Activated naive CD8-positive, alpha-beta T cell treated with anti-CD3 and anti-CD28 coated beads, Interleukin-2, amount 50 U/mL, for 24 hours (primary cell): ENCODE results near the gene LINGO1.
A peak's percentile ranks its signal among the peaks of the same experiment; 100 is the strongest.

ENCODE experiments used
- ATAC-seq: fragments of 150-1000 bp; cut with Tn5 transposase; one replicate; pipeline ENCODE4 v1.10.0; 2021
- DNase-seq: peaks from one replicate; pipeline ENCODE4 v3.0.0; 2021
- H3K27ac Mint-ChIP-seq: one replicate; pipeline ENCODE4 v1.8.0; 2021; ENCODE audit warnings: mild to moderate bottlenecking, mixed read lengths
- H3K27me3 Mint-ChIP-seq: one replicate; pipeline ENCODE4 v1.8.0; 2021; ENCODE audit warnings: mixed read lengths
- H3K36me3 Mint-ChIP-seq: one replicate; pipeline ENCODE4 v1.8.0; 2021; ENCODE audit warnings: low read depth, mixed read lengths
- H3K4me1 Mint-ChIP-seq: one replicate; pipeline ENCODE4 v1.8.0; 2021; ENCODE audit warnings: mixed read lengths
- H3K4me3 Mint-ChIP-seq: one replicate; pipeline ENCODE4 v1.8.0; 2021; ENCODE audit warnings: mild to moderate bottlenecking, moderate library complexity, mixed read lengths
- H3K9me3 Mint-ChIP-seq: one replicate; pipeline ENCODE4 v1.8.0; 2021; ENCODE audit warnings: mixed read lengths

The LINGO1 gene

GRCh38 chr15:77620960-77621647 is 11.6 kb downstream of the LINGO1 start:
- Mint-ChIP-seq H3K4me3 (no peak overlapping the region), H3K27me3 (peaks cover 8% of the 10 kb centered on the region)
- ATAC-seq, result no peak

GRCh38 chr15:77620297-77620696 is 12.4 kb downstream of the LINGO1 start:
- no peak for ATAC-seq
- Mint-ChIP-seq H3K4me1 (no peaks in the 10 kb centered on the region), H3K36me3 (no peaks in the 10 kb centered on the region), H3K27ac (no peak overlapping the region), H3K27me3 (peaks cover 6% of the 10 kb centered on the region), H3K9me3 (no peaks in the 10 kb centered on the region), H3K4me3 (no peak overlapping the region)
- DNase-seq, result no peak

More at GRCh38 chr15:77620960-77621647, 11.6 kb downstream of the LINGO1 start:
- no peaks in the 10 kb centered on the region for H3K36me3 Mint-ChIP-seq
- H3K27ac Mint-ChIP-seq, result no peak overlapping the region
- no peaks in the 10 kb centered on the region for H3K9me3 Mint-ChIP-seq
- no peak for DNase-seq
- H3K4me1 Mint-ChIP-seq, result no peaks in the 10 kb centered on the region

- Mint-ChIP-seq H3K4me1 (no peaks in the 10 kb centered on the region), H3K36me3 (no peaks in the 10 kb centered on the region), H3K4me3 (no peak overlapping the region), H3K27ac (no peak overlapping the region), H3K9me3 (no peaks in the 10 kb centered on the region), H3K27me3 (peaks cover 2% of the 10 kb centered on the region)
- DNase-seq (no peak), ATAC-seq (no peak)
Measured at GRCh38 chr15:77619883-77620282, 12.8 kb downstream of the LINGO1 start.

GRCh38 chr15:77617476-77618230 is 15.1 kb downstream of the LINGO1 start:
- ATAC-seq, result peak; percentile 16
- H3K27ac Mint-ChIP-seq, result no peak overlapping the region

GRCh38 chr15:77616072-77616471 is 16.6 kb downstream of the LINGO1 start:
- peak; percentile 8 for ATAC-seq
- H3K9me3 Mint-ChIP-seq, result no peaks in the 10 kb centered on the region
- H3K4me1 Mint-ChIP-seq, result no peaks in the 10 kb centered on the region
- H3K36me3 Mint-ChIP-seq, result no peaks in the 10 kb centered on the region
- no peak for DNase-seq
- no peak overlapping the region for H3K27ac Mint-ChIP-seq
- no peaks in the 10 kb centered on the region for H3K27me3 Mint-ChIP-seq
- no peak overlapping the region for H3K4me3 Mint-ChIP-seq

More at GRCh38 chr15:77617476-77618230, 15.1 kb downstream of the LINGO1 start:
- DNase-seq, result no peak
- Mint-ChIP-seq H3K36me3 (no peaks in the 10 kb centered on the region), H3K4me1 (no peaks in the 10 kb centered on the region), H3K27me3 (no peaks in the 10 kb centered on the region), H3K9me3 (no peaks in the 10 kb centered on the region), H3K4me3 (no peak overlapping the region)

GRCh38 chr15:77615472-77615871 is 17.2 kb downstream of the LINGO1 start:
- ATAC-seq, result no peak
- H3K4me3 Mint-ChIP-seq, result no peak overlapping the region

GRCh38 chr15:77614251-77614806 is 18.4 kb downstream of the LINGO1 start:
- ATAC-seq (no peak), DNase-seq (no peak)
- Mint-ChIP-seq H3K4me3 (no peak overlapping the region), H3K27ac (no peak overlapping the region), H3K4me1 (no peaks in the 10 kb centered on the region), H3K36me3 (no peaks in the 10 kb centered on the region), H3K27me3 (no peaks in the 10 kb centered on the region), H3K9me3 (no peaks in the 10 kb centered on the region)

More at GRCh38 chr15:77615472-77615871, 17.2 kb downstream of the LINGO1 start:
- Mint-ChIP-seq H3K36me3 (no peaks in the 10 kb centered on the region), H3K27me3 (no peaks in the 10 kb centered on the region), H3K27ac (no peak overlapping the region), H3K4me1 (no peaks in the 10 kb centered on the region), H3K9me3 (no peaks in the 10 kb centered on the region)
- DNase-seq, result no peak

GRCh38 chr15:77613814-77614213 is 18.9 kb downstream of the LINGO1 start:
- ATAC-seq, result no peak
- H3K27me3 Mint-ChIP-seq, result no peaks in the 10 kb centered on the region
- H3K4me1 Mint-ChIP-seq, result no peaks in the 10 kb centered on the region
- no peak overlapping the region for H3K27ac Mint-ChIP-seq
- H3K36me3 Mint-ChIP-seq, result no peaks in the 10 kb centered on the region
- no peaks in the 10 kb centered on the region for H3K9me3 Mint-ChIP-seq
- no peak for DNase-seq
- H3K4me3 Mint-ChIP-seq, result no peak overlapping the region

- no peaks in the 10 kb centered on the region for H3K27me3 Mint-ChIP-seq
- H3K27ac Mint-ChIP-seq, result no peak overlapping the region
- H3K36me3 Mint-ChIP-seq, result no peaks in the 10 kb centered on the region
- ATAC-seq (no peak), DNase-seq (no peak)
- no peaks in the 10 kb centered on the region for H3K9me3 Mint-ChIP-seq
- no peak overlapping the region for H3K4me3 Mint-ChIP-seq
- no peaks in the 10 kb centered on the region for H3K4me1 Mint-ChIP-seq
Measured at GRCh38 chr15:77612958-77613601, 19.6 kb downstream of the LINGO1 start.

- ATAC-seq, result no peak
- Mint-ChIP-seq H3K4me3 (no peak overlapping the region), H3K36me3 (no peaks in the 10 kb centered on the region), H3K9me3 (no peaks in the 10 kb centered on the region), H3K4me1 (no peaks in the 10 kb centered on the region), H3K27me3 (no peaks in the 10 kb centered on the region), H3K27ac (no peak overlapping the region)
- no peak for DNase-seq
Measured at GRCh38 chr15:77611767-77612166, 20.9 kb downstream of the LINGO1 start.

- Mint-ChIP-seq H3K27me3 (no peaks in the 10 kb centered on the region), H3K9me3 (no peaks in the 10 kb centered on the region), H3K27ac (no peak overlapping the region), H3K4me1 (no peaks in the 10 kb centered on the region), H3K4me3 (no peak overlapping the region), H3K36me3 (no peaks in the 10 kb centered on the region)
- DNase-seq (no peak), ATAC-seq (no peak)
Measured at GRCh38 chr15:77610731-77611130, 22.0 kb downstream of the LINGO1 start.

GRCh38 chr15:77609558-77609957 is 23.2 kb downstream of the LINGO1 start:
- Mint-ChIP-seq H3K4me3 (no peak overlapping the region), H3K27ac (no peak overlapping the region)

GRCh38 chr15:77608774-77609173 is 23.9 kb downstream of the LINGO1 start:
- ATAC-seq (no peak), DNase-seq (no peak)
- no peaks in the 10 kb centered on the region for H3K9me3 Mint-ChIP-seq
- no peak overlapping the region for H3K27ac Mint-ChIP-seq
- no peaks in the 10 kb centered on the region for H3K27me3 Mint-ChIP-seq
- H3K4me3 Mint-ChIP-seq, result no peak overlapping the region
- no peaks in the 10 kb centered on the region for H3K36me3 Mint-ChIP-seq
- peaks cover 3% of the 10 kb centered on the region for H3K4me1 Mint-ChIP-seq

More at GRCh38 chr15:77609558-77609957, 23.2 kb downstream of the LINGO1 start:
- Mint-ChIP-seq H3K4me1 (peaks cover 3% of the 10 kb centered on the region), H3K27me3 (no peaks in the 10 kb centered on the region), H3K36me3 (no peaks in the 10 kb centered on the region), H3K9me3 (no peaks in the 10 kb centered on the region)
- DNase-seq, result no peak
- ATAC-seq, result no peak

GRCh38 chr15:77607894-77608261 is 24.8 kb downstream of the LINGO1 start:
- no peaks in the 10 kb centered on the region for H3K27me3 Mint-ChIP-seq
- no peaks in the 10 kb centered on the region for H3K9me3 Mint-ChIP-seq
- H3K4me1 Mint-ChIP-seq, result peaks cover 3% of the 10 kb centered on the region
- H3K4me3 Mint-ChIP-seq, result no peak overlapping the region
- no peak for ATAC-seq
- H3K36me3 Mint-ChIP-seq, result no peaks in the 10 kb centered on the region
- no peak overlapping the region for H3K27ac Mint-ChIP-seq
- no peak for DNase-seq
